ENCODE data around the gene SZT2.

Gene SZT2

GRCh38 chr1:43427941-43428340 is 38.2 kb downstream of the SZT2 start:
- no peak overlapping the region for H3K4me3 ChIP-seq (ENCODE audit: low read depth, low read length)
- TF ChIP-seq CTCF (conservative IDR thresholded peaks at IDR 0.05; ENCODE audit: low read depth, low read length), result no peak
- DNase-seq (ENCODE audit: low read depth), result no peak

DNA sequence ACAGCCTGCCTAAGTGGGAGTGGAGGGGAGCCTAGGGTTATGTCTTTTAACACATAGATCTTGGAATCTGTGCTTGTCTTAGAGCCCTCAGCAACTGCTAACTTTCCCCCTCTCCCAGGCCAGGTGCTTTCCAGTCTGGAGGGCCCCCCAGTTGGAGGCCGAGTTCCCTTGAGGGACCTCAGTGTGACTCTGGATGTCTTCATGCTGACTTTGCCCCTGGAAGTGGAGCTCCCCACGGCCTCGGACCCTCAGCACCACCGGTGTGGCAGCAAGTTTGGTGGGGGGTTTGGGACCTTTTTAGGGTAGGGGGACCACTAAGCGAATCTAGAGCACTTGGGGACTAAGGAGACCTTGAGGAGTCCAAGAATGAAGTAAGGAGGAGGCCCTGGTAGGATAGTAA is 41.1 kb downstream of the SZT2 start:
- DNase-seq (ENCODE audit: low read depth), result no peak
- TF ChIP-seq CTCF (conservative IDR thresholded peaks at IDR 0.05; ENCODE audit: low read depth, low read length), result no peak
- no peak overlapping the region for H3K4me3 ChIP-seq (ENCODE audit: low read depth, low read length)

DNA sequence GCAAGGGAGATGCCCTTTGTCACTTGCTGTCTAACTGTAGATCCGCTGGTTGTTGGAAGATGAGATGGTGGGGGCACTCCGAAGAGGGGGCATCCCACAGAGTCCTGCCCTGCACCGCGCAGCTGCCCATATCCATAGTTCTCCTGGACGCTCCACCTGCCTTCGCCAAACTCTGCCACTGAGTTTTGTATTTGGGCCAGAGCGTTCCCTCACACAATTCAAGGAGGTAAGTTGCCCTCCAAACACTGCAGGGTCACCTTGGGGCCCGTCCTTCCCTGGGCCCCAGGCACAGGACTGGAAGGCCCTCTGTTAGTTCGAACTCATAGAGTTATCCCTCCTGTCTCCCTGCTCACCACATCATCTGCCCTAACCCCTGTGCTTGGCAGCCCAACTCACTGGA is 42.0 kb downstream of the SZT2 start:
- H3K4me3 ChIP-seq (ENCODE audit: low read depth, low read length), result no peak overlapping the region
- no peak for TF ChIP-seq CTCF (conservative IDR thresholded peaks at IDR 0.05; ENCODE audit: low read depth, low read length)
- DNase-seq (ENCODE audit: low read depth), result no peak

DNA sequence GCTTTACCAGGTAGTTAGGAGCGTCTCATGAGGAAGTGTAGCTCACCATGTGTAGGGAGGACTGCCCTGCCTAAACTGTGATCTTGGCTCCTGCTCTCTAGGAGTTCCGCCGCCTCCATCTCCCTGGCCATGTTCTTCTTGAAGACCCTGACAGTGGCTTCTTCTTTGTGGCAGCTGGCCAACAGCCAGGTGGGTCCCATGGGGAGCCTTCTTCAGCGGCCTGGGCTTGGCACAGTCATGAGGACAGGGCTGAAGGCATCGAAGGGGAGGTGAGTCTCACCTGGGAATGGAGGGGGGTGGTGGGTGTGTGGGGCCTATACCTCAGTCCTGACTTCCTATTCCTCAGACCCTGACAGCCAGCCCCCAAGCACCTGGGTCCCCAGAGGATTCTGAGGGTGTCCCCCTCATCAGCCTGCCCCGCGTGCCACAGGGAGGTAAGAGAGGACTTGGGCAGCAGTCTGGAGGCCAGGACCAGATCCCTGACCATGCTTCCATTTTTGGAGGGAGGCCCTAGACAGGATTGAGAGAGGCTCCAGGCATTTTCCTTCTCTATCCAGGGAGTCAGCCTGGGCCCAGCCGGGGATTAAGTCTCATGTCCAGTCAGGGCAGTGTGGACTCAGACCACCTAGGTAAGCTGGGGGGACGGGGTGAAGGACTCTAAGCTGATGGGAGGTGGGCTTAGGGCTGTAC is 42.6 kb downstream of the SZT2 start:
- H3K4me3 ChIP-seq (ENCODE audit: low read depth, low read length), result no peak overlapping the region
- TF ChIP-seq CTCF (conservative IDR thresholded peaks at IDR 0.05; ENCODE audit: low read depth, low read length), result no peak
- DNase-seq (ENCODE audit: low read depth), result no peak

DNA sequence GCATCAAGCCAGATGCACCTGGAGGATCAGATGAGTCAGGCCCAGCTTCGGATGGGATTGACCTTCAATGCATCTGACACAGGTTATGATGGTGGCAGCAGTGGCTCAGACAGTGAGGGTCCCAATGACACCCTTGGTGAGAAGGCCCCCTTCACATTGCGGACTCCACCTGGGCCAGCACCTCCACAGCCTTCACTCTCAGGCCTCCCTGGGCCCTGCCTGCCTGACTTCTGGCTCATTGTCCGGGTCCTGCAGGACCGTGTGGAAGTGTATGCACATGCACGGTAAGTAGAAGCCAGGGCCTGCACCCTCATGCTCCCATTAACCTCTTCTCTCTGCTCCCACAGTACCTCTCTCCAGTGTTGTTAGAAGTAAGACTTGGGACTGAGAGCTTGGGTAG is 43.2 kb downstream of the SZT2 start:
- no peak for TF ChIP-seq CTCF (conservative IDR thresholded peaks at IDR 0.05; ENCODE audit: low read depth, low read length)
- no peak overlapping the region for H3K4me3 ChIP-seq (ENCODE audit: low read depth, low read length)
- no peak for DNase-seq (ENCODE audit: low read depth)

DNA sequence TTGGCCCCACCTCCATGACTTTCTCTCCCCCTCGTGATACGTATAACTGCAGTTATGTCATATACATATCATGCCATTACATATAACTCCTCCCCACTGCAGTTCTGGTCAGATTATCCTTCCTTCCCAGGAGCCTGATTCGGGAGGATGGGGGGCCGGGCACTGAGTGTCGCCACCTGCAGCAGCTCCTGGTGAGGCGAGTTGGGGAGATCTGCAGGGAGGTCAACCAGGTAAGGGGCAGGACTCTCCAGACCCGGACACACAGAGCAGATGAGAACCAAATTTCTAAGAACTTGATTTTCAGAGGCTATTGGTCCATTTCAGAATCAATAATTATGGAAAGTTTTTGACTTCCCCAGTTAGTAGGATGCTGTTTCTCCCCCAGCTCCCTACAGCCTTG is 44.6 kb downstream of the SZT2 start:
- DNase-seq (ENCODE audit: low read depth), result no peak
- H3K4me3 ChIP-seq (ENCODE audit: low read depth, low read length), result no peak overlapping the region
- no peak for TF ChIP-seq CTCF (conservative IDR thresholded peaks at IDR 0.05; ENCODE audit: low read depth, low read length)
